Right renal pelvis (tissue), 4 donors: ENCODE measurements around the gene VAPA. TPM values are rescaled to one million over a fixed set of nuclear protein-coding genes. Genes with fewer than 3 reads are reported as not detected.

Source experiments
- DNase-seq, 4 donors: peaks; one replicate each; pipeline ENCODE4 v3.0.0-alpha.2; 2013; ENCODE audit warnings: low read depth in 4 of 4, low spot score in 3 of 4, missing footprints in 1 of 4
- polyA plus RNA-seq, 4 donors: library from polyadenylated mRNA; unstranded; fragments of 120-200 nt; gene quantifications; one replicate each; pipeline ENCODE4 v1.2.1, GENCODE V29; 2013; ENCODE audit not compliant: insufficient read length in 4 of 4

Gene VAPA
- polyA plus RNA-seq, 4 donors: 232 to 288 (median 275) TPM

GRCh38 chr18:9993521-9994025 lies 79.8 kb downstream of the VAPA start:
- DNase-seq: peak in 3 of 4 donors; percentile 25 to 60 (median 56)

DNA sequence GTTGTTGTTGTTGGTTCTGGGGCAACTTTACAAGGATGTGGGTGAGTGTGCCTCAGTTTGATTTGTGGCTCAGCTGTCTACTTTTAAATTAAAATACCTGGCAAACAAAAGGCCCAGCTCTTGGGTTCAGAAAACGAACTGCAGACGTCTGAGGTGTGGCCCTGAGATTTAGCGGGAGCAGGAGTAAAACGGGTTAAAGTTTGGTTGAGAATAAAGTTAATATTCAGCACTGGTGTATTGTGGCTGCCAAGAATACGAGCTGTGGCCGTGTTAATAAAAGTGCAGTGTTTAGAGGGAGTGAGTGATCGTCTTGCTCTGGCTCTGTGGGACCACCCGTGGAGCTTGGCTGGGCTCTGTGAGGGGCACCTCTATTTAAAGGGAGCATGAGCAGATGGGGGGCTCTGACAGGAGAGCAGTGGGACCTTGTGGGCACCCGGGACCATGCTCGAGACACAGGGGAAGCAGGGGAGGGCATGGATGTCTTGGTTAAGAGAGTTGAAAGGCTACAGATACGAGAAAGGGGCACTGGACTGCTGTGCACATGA lies 80.3 kb downstream of the VAPA start:
- DNase-seq: no peak

GRCh38 chr18:9994701-9995235 lies 81.0 kb downstream of the VAPA start:
- DNase-seq: no peak

GRCh38 chr18:9995631-9996030 lies 81.8 kb downstream of the VAPA start:
- no peak for DNase-seq

DNA sequence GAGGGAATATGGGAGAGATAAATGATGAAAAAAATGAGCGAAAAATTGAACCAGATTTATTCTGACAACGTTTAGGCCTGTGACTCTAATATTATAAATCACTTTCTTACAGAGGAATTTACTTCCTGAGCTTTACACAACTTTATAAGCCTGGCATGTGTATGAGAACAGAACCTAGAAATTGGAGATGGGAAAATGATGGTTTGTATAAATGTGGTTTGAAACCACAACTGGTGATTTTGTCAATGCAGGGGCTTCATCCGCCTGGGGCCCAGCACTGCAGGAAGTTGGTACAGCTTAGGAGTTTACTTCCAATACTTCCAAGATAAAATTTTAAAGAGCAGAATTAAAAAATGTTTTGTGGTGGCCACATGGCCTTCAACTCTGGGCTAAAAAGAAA lies 82.3 kb downstream of the VAPA start:
- DNase-seq: no peak

DNA sequence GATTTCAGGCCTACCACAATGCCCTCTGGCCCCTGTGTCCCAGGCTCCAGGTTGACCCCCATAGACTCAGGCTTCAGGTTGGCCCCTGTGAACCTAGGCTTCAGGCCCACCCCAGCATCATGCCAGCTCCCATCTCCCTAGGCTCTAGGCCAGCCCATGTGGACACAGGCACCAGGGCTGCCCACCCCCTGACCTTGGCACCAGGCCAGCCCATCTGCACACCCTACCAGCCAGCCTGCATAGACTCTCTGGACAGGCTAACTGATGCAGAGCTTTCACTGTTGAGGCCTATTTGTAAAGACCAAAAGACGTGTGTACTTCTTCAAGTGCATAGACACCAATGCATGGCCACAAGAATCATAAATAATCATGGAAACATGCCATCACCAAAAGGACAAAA lies 83.9 kb downstream of the VAPA start:
- DNase-seq: no peak

GRCh38 chr18:9998330-9998729 lies 84.5 kb downstream of the VAPA start:
- DNase-seq: no peak

DNA sequence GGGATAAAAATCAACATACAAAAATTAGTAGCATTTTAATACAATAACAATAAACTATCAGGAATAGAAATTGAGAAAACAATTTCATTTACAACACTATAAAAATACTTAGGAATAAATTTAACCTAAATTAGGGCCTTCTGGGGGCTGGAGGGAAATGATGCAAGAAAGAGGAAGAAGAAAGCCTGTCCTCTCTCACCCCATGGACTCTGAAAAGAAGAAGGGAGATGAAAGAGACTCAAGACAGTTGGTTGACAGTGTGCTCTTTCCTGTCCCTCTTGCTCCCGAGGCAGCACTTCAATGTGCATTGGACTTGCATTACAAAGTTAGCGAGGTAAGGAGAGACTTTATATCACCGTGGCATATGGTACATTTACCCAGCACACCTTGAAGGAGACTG lies 88.5 kb downstream of the VAPA start:
- no peak for DNase-seq

DNA sequence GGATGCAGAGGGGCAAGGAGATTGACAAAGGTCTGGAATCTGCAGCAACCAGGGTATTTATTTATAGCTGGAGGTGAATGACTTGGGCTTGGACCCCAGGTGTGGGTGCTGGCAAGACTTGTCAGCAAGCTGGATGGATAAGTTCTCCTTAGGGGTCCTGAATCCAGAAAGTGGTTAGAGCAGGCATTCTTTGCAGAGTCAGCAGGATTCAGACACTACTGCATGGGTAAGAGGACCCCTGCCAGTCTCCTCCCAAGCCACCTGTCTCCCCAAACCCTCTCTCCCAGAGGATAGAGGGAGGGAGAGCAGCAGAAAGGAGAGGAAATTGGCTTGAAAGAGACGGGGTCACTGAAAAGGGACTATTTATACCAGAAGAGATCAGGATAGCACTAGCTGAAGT lies 89.5 kb downstream of the VAPA start:
- no peak for DNase-seq

DNA sequence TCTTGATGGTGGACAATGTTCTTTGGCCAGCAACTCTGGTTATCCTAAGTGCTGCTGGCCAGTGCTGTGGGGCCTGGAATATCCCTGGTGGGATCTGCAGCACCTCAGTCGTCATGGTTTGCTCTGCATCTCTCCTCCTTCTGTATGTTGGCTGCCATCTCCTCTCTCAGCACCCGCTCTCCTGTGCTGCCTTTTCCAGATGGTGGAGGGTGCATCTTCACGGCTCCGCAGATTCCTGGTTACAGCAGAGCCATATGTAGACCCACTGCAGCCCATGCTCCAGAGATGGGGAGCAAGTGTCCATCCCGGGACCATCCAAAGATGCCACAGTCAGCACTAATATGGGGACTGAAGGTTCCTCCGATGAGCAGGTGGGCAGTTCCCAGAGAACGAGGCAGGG lies 90.0 kb downstream of the VAPA start:
- DNase-seq: no peak

- no peak for DNase-seq
Measured at GRCh38 chr18:10006311-10006893, 92.6 kb downstream of the VAPA start.

DNA sequence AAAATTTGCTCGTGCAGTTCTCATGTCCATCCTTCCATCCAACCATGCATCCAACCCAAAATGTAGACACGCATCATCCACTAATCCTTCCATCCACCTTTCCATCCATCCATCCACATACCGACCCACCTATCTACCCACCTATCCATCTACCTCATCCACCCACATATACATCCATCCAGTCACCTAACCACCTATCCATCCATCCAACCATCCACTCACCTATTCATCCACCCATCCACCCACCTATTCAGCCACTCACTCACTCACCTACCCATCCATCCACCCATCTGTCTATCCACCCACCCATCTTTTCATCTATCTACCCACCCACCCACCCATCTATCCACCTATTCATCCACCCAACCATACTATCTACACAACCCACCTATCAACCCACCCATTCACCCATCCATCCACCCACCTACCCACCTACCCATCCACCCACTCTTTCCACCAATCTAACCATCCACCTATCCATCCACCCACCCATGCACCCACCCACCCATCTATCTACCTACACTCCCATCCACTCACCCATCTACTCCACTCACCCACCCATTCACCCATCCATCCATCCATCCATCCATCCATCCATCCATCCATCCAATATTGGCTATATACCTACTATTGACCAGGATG lies 94.3 kb downstream of the VAPA start:
- DNase-seq: no peak

Other genes with a start within 250 kb of the VAPA start
- 10 to 100 TPM; 27.3 to 36.0 (median 34.0) TPM for gene RAB31, start 205.7 kb upstream of the VAPA start, polyA plus RNA-seq
- under 1 TPM in 3 of 4 donors, not detected in 1; 0.05 to 0.14 (median 0.10) TPM for gene TXNDC2, start 28.0 kb upstream of the VAPA start, polyA plus RNA-seq